ENCODE measurements around the gene TMEM11.

The TMEM11 gene

GRCh38 chr17:21214015-21214776 lies at the start of gene TMEM11:
TMEM11 (minus strand) TSS chr17:21214161; CDS start chr17:21214152, 9 bp downstream.
- DNase-seq (ENCODE audit: low spot score) = peak; percentile 98

- no peak for DNase-seq (ENCODE audit: low spot score)
Measured at GRCh38 chr17:21263376-21263775, 49.4 kb upstream of the TMEM11 start.

- DNase-seq (ENCODE audit: low spot score) = no peak
Measured at GRCh38 chr17:21262259-21262993, 48.5 kb upstream of the TMEM11 start.

GRCh38 chr17:21258593-21258992 lies 44.6 kb upstream of the TMEM11 start:
- DNase-seq (ENCODE audit: low spot score) = no peak

- DNase-seq (ENCODE audit: low spot score) = no peak
Measured at GRCh38 chr17:21253646-21254441, 39.9 kb upstream of the TMEM11 start.

GRCh38 chr17:21252796-21253645 lies 39.1 kb upstream of the TMEM11 start, which contains the start of gene NATD1:
NATD1 (minus strand) TSS chr17:21253410; CDS start chr17:21253264, 146 bp downstream.
- peak; percentile 93 for DNase-seq (ENCODE audit: low spot score)

GRCh38 chr17:21252289-21252795 lies 38.4 kb upstream of the TMEM11 start:
- no peak for DNase-seq (ENCODE audit: low spot score)

- no peak for DNase-seq (ENCODE audit: low spot score)
Measured at GRCh38 chr17:21251337-21252010, 37.5 kb upstream of the TMEM11 start.

- no peak for DNase-seq (ENCODE audit: low spot score)
Measured at GRCh38 chr17:21250854-21251253, 36.9 kb upstream of the TMEM11 start.

GRCh38 chr17:21249920-21250703 lies 36.2 kb upstream of the TMEM11 start:
- DNase-seq (ENCODE audit: low spot score) = no peak

GRCh38 chr17:21249086-21249795 lies 35.3 kb upstream of the TMEM11 start:
- no peak for DNase-seq (ENCODE audit: low spot score)

GRCh38 chr17:21248500-21248899 lies 34.5 kb upstream of the TMEM11 start:
- DNase-seq (ENCODE audit: low spot score) = no peak

GRCh38 chr17:21247552-21248258 lies 33.7 kb upstream of the TMEM11 start:
- DNase-seq (ENCODE audit: low spot score) = no peak

- no peak for DNase-seq (ENCODE audit: low spot score)
Measured at GRCh38 chr17:21246698-21247097, 32.7 kb upstream of the TMEM11 start.

GRCh38 chr17:21245639-21246084 lies 31.7 kb upstream of the TMEM11 start:
- DNase-seq (ENCODE audit: low spot score) = no peak

GRCh38 chr17:21243516-21244303 lies 29.7 kb upstream of the TMEM11 start:
- no peak for DNase-seq (ENCODE audit: low spot score)

- DNase-seq (ENCODE audit: low spot score) = no peak
Measured at GRCh38 chr17:21242780-21243515, 29.0 kb upstream of the TMEM11 start.

Data from iPS-NIHi11 (cell line).